HCT116 (cell line): ENCODE measurements around the gene AZIN2. TPM values are rescaled to one million over a fixed set of nuclear protein-coding genes. Genes with fewer than 3 reads are reported as not detected.

Experiments
- ATAC-seq: fragments of 200-7000 bp; cut with Tn5 transposase; 2 replicates; pipeline ENCODE4 v1.9.1; 2020; ENCODE audit warnings: mild to moderate bottlenecking, moderate library complexity
- BruUV-seq: library from RNA; stranded (reverse); fragments of 400-500 nt; replicated peaks from 2 replicates; lab custom pipeline; 2021; lab: Mats Ljungman, UMichigan
- CTCF ChIA-PET: fragments of 300-600 bp; sonication (Branson Sonifier 250); formaldehyde crosslinking; loops from one replicate; lab custom pipeline; 2021; ENCODE audit warnings: antibody characterized with exemption; lab: Charles Lee
- POLR2A ChIA-PET: fragments of 300-600, 350-600 bp; sonication (Branson Sonifier 250); formaldehyde crosslinking; loops from one replicate; lab custom pipeline; 2021; ENCODE audit warnings: antibody characterized with exemption; lab: Charles Lee
- RAD21 ChIA-PET, 2 experiments: fragments of 300-600 bp; sonication (Branson Sonifier 250); formaldehyde crosslinking; loops; one replicate each; lab custom pipeline; 2023; ENCODE audit warnings: low total read pairs in 2 of 2; ENCODE audit not compliant: uncharacterized antibody in 2 of 2, unreplicated experiment in 2 of 2, low non-redundant PET in 1 of 2; lab: Charles Lee
- DNase-seq: peaks from one replicate; pipeline ENCODE4 v3.0.0-alpha.2; 2010; ENCODE audit warnings: low read depth, low spot score
- H2AFZ ChIP-seq: fragments of 200-600 bp; shearing (Covaris generic), sonication (generic); 2 replicates; pipeline ENCODE4 v1.6.1; 2017; ENCODE audit warnings: low read depth, mixed run types, mixed read lengths, antibody characterized with exemption, low read length; ENCODE audit not compliant: poor library complexity, severe bottlenecking
- H3K27ac ChIP-seq: 2 replicates; pipeline ENCODE4 v1.5.1; 2012; ENCODE audit warnings: low read depth, low read length
- H3K27me3 ChIP-seq: fragments of 200-600 bp; sonication (generic); 2 replicates; pipeline ENCODE4 v1.6.1; 2016; ENCODE audit warnings: mixed run types, low read length, mixed read lengths; ENCODE audit not compliant: insufficient read depth
- H3K36me3 ChIP-seq, 2 experiments: fragments of 200-500 bp in 1 of 2; fragments of 200-600 bp in 1 of 2; sonication (Bioruptor generic) in 1 of 2; sonication (generic) in 1 of 2; 2 replicates each; pipeline versions ENCODE4 v1.5.1 to v1.6.1; 2014 to 2016; ENCODE audit warnings: low read length in 2 of 2, inconsistent platforms in 1 of 2, mixed read lengths in 1 of 2, mixed run types in 1 of 2; ENCODE audit not compliant: insufficient read depth in 2 of 2, control insufficient read depth in 1 of 2
- H3K4me1 ChIP-seq, 2 experiments: fragments of 200-600 bp in 1 of 2; sonication (generic) in 1 of 2; 2 replicates each; pipeline versions ENCODE4 v1.5.1 to v1.6.1; 2012 to 2017; ENCODE audit warnings: low read length in 2 of 2, inconsistent platforms in 1 of 2, mild to moderate bottlenecking in 1 of 2, mixed read lengths in 1 of 2, mixed run types in 1 of 2, moderate library complexity in 1 of 2; ENCODE audit not compliant: insufficient read depth in 2 of 2, control insufficient read depth in 1 of 2
- H3K4me2 ChIP-seq: fragments of 200-600 bp; sonication (generic); 2 replicates; pipeline ENCODE4 v1.6.1; 2017; ENCODE audit warnings: mixed run types, low read length, mixed read lengths
- H3K4me3 ChIP-seq, 2 experiments: fragments of 200-600 bp in 1 of 2; sonication (generic) in 1 of 2; replicated peaks in 1 of 2; 2 replicates each; pipeline ENCODE4 v1.5.1; 2011 to 2016; ENCODE audit warnings: low read length in 2 of 2, control low read depth in 1 of 2, low read depth in 1 of 2, mild to moderate bottlenecking in 1 of 2, mixed read lengths in 1 of 2, mixed run types in 1 of 2
- H3K79me2 ChIP-seq: fragments of 200-600 bp; sonication (generic); 2 replicates; pipeline ENCODE4 v1.6.1; 2017; ENCODE audit warnings: mild to moderate bottlenecking, mixed run types, low read length, moderate library complexity, mixed read lengths; ENCODE audit not compliant: insufficient read depth
- H3K9ac ChIP-seq: fragments of 200-600 bp; sonication (generic); 2 replicates; pipeline ENCODE4 v1.6.1; 2016; ENCODE audit warnings: low read length, mixed read lengths
- H3K9me2 ChIP-seq: fragments of 200-600 bp; sonication (generic), shearing (Covaris generic); 2 replicates; pipeline ENCODE4 v1.6.1; 2017; ENCODE audit warnings: mixed run types, mild to moderate bottlenecking, moderate library complexity; ENCODE audit not compliant: insufficient read depth
- H3K9me3 ChIP-seq, 2 experiments: fragments of 200-500 bp in 1 of 2; fragments of 200-600 bp in 1 of 2; sonication (Bioruptor generic) in 1 of 2; sonication (generic) in 1 of 2; 2 replicates each; pipeline ENCODE4 v1.6.1; 2014 to 2017; ENCODE audit warnings: low read length in 2 of 2, mixed read lengths in 2 of 2, inconsistent platforms in 1 of 2, low read depth in 1 of 2, mild to moderate bottlenecking in 1 of 2, mixed run types in 1 of 2, moderate library complexity in 1 of 2; ENCODE audit not compliant: control insufficient read depth in 1 of 2, insufficient read depth in 1 of 2
- H4K20me1 ChIP-seq: fragments of 200-600 bp; sonication (generic), shearing (Covaris generic); 2 replicates; pipeline ENCODE4 v1.6.1; 2017; ENCODE audit warnings: mixed run types, mild to moderate bottlenecking, moderate library complexity; ENCODE audit not compliant: insufficient read depth
- ATF3 ChIP-seq: IDR thresholded peaks from 2 replicates; pipeline ENCODE4 v1.6.1; 2012
- CEBPB ChIP-seq: IDR thresholded peaks from 2 replicates; pipeline ENCODE4 v1.6.1; 2012; ENCODE audit warnings: low read depth
- CTCF ChIP-seq, 3 experiments: fragments of 200-600 bp in 1 of 3; sonication (generic) in 1 of 3; IDR thresholded peaks in 2 of 3; conservative IDR thresholded peaks in 1 of 3; 2 replicates each; pipeline ENCODE4 v1.5.1; 2012 to 2017; ENCODE audit warnings: low read depth in 2 of 3, low read length in 2 of 3, antibody characterized with exemption in 1 of 3, borderline replicate concordance in 1 of 3, control low read depth in 1 of 3, mild to moderate bottlenecking in 1 of 3, mixed read lengths in 1 of 3, mixed run types in 1 of 3, moderate library complexity in 1 of 3; ENCODE audit not compliant: insufficient read depth in 1 of 3
- EGR1 ChIP-seq: IDR thresholded peaks from 2 replicates; pipeline ENCODE4 v1.6.1; 2012; ENCODE audit warnings: low read depth
- EZH2 ChIP-seq: fragments of 200-600 bp; sonication (generic); IDR thresholded peaks from 2 replicates; pipeline ENCODE4 v1.6.1; 2017; ENCODE audit warnings: antibody characterized with exemption, mixed run types
- FOSL1 ChIP-seq: IDR thresholded peaks from 2 replicates; pipeline ENCODE4 v1.6.1; 2012; ENCODE audit warnings: low read depth
- JUND ChIP-seq: IDR thresholded peaks from 2 replicates; pipeline ENCODE4 v1.6.1; 2012
- MAX ChIP-seq: IDR thresholded peaks from 2 replicates; pipeline ENCODE4 v1.6.1; 2012
- REST ChIP-seq: IDR thresholded peaks from 2 replicates; pipeline ENCODE4 v1.6.1; 2012; ENCODE audit warnings: low read depth
- SP1 ChIP-seq: IDR thresholded peaks from 2 replicates; pipeline ENCODE4 v1.6.1; 2012; ENCODE audit warnings: low read depth
- SRF ChIP-seq: IDR thresholded peaks from 2 replicates; pipeline ENCODE4 v1.6.1; 2012; ENCODE audit warnings: low read depth
- TCF7L2 ChIP-seq: IDR thresholded peaks from 2 replicates; pipeline ENCODE4 v1.7.0; 2011; ENCODE audit warnings: borderline replicate concordance, inconsistent platforms; ENCODE audit not compliant: insufficient read depth, insufficient read length; ENCODE audit errors: extremely low read depth
- YY1 ChIP-seq: IDR thresholded peaks from 2 replicates; pipeline ENCODE4 v1.6.1; 2011; ENCODE audit warnings: low read length, low read depth, moderate library complexity, mild to moderate bottlenecking; ENCODE audit not compliant: insufficient replicate concordance; ENCODE audit errors: extremely low read depth
- ZBTB33 ChIP-seq: IDR thresholded peaks from 2 replicates; pipeline ENCODE4 v1.6.1; 2011; ENCODE audit warnings: mild to moderate bottlenecking, low read length, moderate library complexity; ENCODE audit not compliant: insufficient replicate concordance; ENCODE audit errors: extremely low read depth
- intact Hi-C: fragments of 100-400 bp; cut with micrococcal nuclease; formaldehyde crosslinking; loops from 2 replicates; pipeline ENCODE4 v1.10.0; 2022
- total RNA-seq: library from RNA; stranded (reverse); gene quantifications from one replicate; pipeline ENCODE4 v1.2.1, GENCODE V29; 2021; ENCODE audit not compliant: unreplicated experiment

Gene AZIN2
- total RNA-seq, 1 experiment from 2014 or later: 7.8 TPM

GRCh38 chr1:33045814-33046213 is 35.1 kb upstream of the AZIN2 start:
- CTCF ChIA-PET: interaction anchor here (1.5 kb wide), 1 partner anchor 9 kb away, joined by 3 read pairs; no protein-coding TSS in a partner anchor
- no peak for TF ChIP-seq SP1
- TF ChIP-seq CTCF (IDR thresholded peaks at IDR 0.05 in 2 of 3, conservative IDR thresholded peaks at IDR 0.05 in 1 of 3; ENCODE audit: borderline replicate concordance in 1 of 3, insufficient read depth in 1 of 3, low read depth in 2 of 3, low read length in 2 of 3): no peak
- no peak for TF ChIP-seq JUND
- TF ChIP-seq EZH2: no peak
- TF ChIP-seq REST: no peak
- TF ChIP-seq CEBPB: no peak
- no peak for TF ChIP-seq TCF7L2
- no peak for TF ChIP-seq MAX
- no peak for TF ChIP-seq ATF3
- TF ChIP-seq YY1: no peak
- no peak for TF ChIP-seq ZBTB33
- TF ChIP-seq EGR1: no peak
- TF ChIP-seq FOSL1: no peak
- TF ChIP-seq SRF: no peak
- TF ChIP-seq, all 23 proteins: peak for 0
- RAD21 ChIA-PET: no interaction called here
- POLR2A ChIA-PET: interaction anchor here (1.3 kb wide), 1 partner anchor 11 kb away, joined by 4 read pairs; no protein-coding TSS in a partner anchor
- Histone ChIP-seq H3K9ac (no peak overlapping the region), H3K9me3 (no peaks in the 10 kb centered on the region), H3K4me3 (no peak overlapping the region), H2AFZ (no peak overlapping the region), H3K9me2 (no peaks in the 10 kb centered on the region), H3K27me3 (no peaks in the 10 kb centered on the region), H3K36me3 (no peaks in the 10 kb centered on the region), H3K4me2 (peak overlapping the region; percentile 35; the same call in 1 of the 2 replicates), H3K4me1 (peaks cover 8 to 25% of the 10 kb centered on the region in 2 experiments; a peak in 3 of 4 replicates), H3K79me2 (no peaks in the 10 kb centered on the region), H4K20me1 (no peaks in the 10 kb centered on the region), H3K27ac (no peak overlapping the region)
- TSS peak; percentile 72 for BruUV-seq
- DNase-seq (no peak), ATAC-seq (no peak)
- intact Hi-C loops: no loop called here
